Ishikawa (cell line): ENCODE results near the gene DENND4C.

Experiments
- CEBPB ChIP-seq: IDR thresholded peaks from 2 replicates; pipeline ENCODE4 v1.6.1; 2012
- CREB1 ChIP-seq: IDR thresholded peaks from 2 replicates; pipeline ENCODE4 v1.6.1; 2012; ENCODE audit warnings: low read depth
- EP300 ChIP-seq: IDR thresholded peaks from 2 replicates; pipeline ENCODE4 v1.6.1; 2012; ENCODE audit warnings: borderline replicate concordance
- RAD21 ChIP-seq: IDR thresholded peaks from 2 replicates; pipeline ENCODE4 v1.6.1; 2012; ENCODE audit warnings: low read depth
- TAF1 ChIP-seq: IDR thresholded peaks from 2 replicates; pipeline ENCODE4 v1.6.1; 2012; ENCODE audit warnings: low read depth, mild to moderate bottlenecking
- YY1 ChIP-seq: IDR thresholded peaks from 2 replicates; pipeline ENCODE4 v1.6.1; 2012; ENCODE audit warnings: low read depth
- ZBTB7A ChIP-seq: IDR thresholded peaks from 2 replicates; pipeline ENCODE4 v1.6.1; 2012; ENCODE audit warnings: low read depth
- TF ChIP-seq, protein P1 (sequence below): IDR thresholded peaks from 2 replicates; pipeline ENCODE4 v1.6.1; 2012
- TF ChIP-seq, protein P2 (sequence below): IDR thresholded peaks from 2 replicates; pipeline ENCODE4 v1.6.1; 2012; ENCODE audit warnings: low read depth, mild to moderate bottlenecking

DNA sequence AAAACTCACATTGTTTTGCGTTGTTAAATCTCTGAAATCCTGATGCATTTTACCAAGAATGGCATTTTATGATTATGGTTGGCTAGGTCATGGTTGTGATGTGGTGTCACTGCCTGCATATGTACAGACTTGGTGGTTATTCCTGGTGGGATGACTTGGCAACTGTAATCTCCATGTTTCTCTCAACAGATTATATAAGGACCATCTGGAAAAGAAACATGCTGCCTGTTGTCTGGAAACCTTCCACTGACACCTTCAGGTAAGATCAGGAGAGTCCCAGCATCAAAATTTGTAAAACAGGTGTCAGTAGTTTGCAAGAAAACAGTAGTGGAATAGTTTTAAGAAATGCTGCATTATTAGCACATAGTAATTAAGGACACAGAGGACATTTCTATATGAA lies 175.3 kb downstream of the DENND4C start:
- TF ChIP-seq, protein P1, sequence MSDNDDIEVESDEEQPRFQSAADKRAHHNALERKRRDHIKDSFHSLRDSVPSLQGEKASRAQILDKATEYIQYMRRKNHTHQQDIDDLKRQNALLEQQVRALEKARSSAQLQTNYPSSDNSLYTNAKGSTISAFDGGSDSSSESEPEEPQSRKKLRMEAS, result no peak
- no peak for TF ChIP-seq TAF1
- no peak for TF ChIP-seq CEBPB
- no peak for TF ChIP-seq CREB1
- no peak for TF ChIP-seq RAD21
- TF ChIP-seq, protein P2, sequence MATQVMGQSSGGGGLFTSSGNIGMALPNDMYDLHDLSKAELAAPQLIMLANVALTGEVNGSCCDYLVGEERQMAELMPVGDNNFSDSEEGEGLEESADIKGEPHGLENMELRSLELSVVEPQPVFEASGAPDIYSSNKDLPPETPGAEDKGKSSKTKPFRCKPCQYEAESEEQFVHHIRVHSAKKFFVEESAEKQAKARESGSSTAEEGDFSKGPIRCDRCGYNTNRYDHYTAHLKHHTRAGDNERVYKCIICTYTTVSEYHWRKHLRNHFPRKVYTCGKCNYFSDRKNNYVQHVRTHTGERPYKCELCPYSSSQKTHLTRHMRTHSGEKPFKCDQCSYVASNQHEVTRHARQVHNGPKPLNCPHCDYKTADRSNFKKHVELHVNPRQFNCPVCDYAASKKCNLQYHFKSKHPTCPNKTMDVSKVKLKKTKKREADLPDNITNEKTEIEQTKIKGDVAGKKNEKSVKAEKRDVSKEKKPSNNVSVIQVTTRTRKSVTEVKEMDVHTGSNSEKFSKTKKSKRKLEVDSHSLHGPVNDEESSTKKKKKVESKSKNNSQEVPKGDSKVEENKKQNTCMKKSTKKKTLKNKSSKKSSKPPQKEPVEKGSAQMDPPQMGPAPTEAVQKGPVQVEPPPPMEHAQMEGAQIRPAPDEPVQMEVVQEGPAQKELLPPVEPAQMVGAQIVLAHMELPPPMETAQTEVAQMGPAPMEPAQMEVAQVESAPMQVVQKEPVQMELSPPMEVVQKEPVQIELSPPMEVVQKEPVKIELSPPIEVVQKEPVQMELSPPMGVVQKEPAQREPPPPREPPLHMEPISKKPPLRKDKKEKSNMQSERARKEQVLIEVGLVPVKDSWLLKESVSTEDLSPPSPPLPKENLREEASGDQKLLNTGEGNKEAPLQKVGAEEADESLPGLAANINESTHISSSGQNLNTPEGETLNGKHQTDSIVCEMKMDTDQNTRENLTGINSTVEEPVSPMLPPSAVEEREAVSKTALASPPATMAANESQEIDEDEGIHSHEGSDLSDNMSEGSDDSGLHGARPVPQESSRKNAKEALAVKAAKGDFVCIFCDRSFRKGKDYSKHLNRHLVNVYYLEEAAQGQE, result no peak
- no peak for TF ChIP-seq ZBTB7A
- TF ChIP-seq YY1, result no peak
- TF ChIP-seq EP300, result no peak
